HEK293 (cell line): ENCODE data around the gene SLC8A1.

Source experiments
- CTCF ChIA-PET: fragments of 350-600 bp; formaldehyde crosslinking; extraction: SDS; loops from one replicate; lab custom pipeline; 2021; ENCODE audit warnings: antibody characterized with exemption; lab: Yijun Ruan, JAX
- POLR2A ChIA-PET: fragments of 300-600 bp; formaldehyde crosslinking; extraction: SDS; loops from one replicate; lab custom pipeline; 2020; ENCODE audit warnings: antibody characterized with exemption, inconsistent platforms; lab: Yijun Ruan, JAX
- H3K27ac ChIP-seq: fragments of 200-500 bp; sonication (Bioruptor generic); 2 replicates; pipeline ENCODE4 v1.5.1; 2014; ENCODE audit warnings: low read depth, low read length, control low read depth, inconsistent platforms; ENCODE audit errors: extremely low read depth
- H3K36me3 ChIP-seq, 2 experiments: fragments of 200-500 bp in 1 of 2; sonication (Bioruptor generic) in 1 of 2; 1 replicate in 1 of 2; 2 replicates in 1 of 2; pipeline ENCODE4 v1.5.1; 2014 to 2017; ENCODE audit warnings: inconsistent platforms in 2 of 2, low read length in 2 of 2; ENCODE audit not compliant: control insufficient read depth in 2 of 2, insufficient read depth in 1 of 2
- H3K4me1 ChIP-seq: fragments of 200-500 bp; sonication (Bioruptor generic); 2 replicates; pipeline ENCODE4 v1.5.1; 2014; ENCODE audit warnings: mild to moderate bottlenecking, low read length, inconsistent platforms; ENCODE audit not compliant: control insufficient read depth, insufficient read depth
- H3K4me3 ChIP-seq: 2 replicates; pipeline ENCODE4 v1.5.1; 2011; ENCODE audit warnings: low read depth, mild to moderate bottlenecking, control low read depth, low read length, moderate library complexity
- H3K9me3 ChIP-seq: fragments of 200-500 bp; sonication (Bioruptor generic); 2 replicates; pipeline ENCODE4 v1.5.1; 2014; ENCODE audit warnings: low read depth, low read length, inconsistent platforms; ENCODE audit not compliant: control insufficient read depth, insufficient read depth
- EGR2 ChIP-seq: fragments of 450-650 bp; formaldehyde crosslinking; IDR thresholded peaks from 2 replicates; pipeline ENCODE4 v1.5.1; 2016; ENCODE audit warnings: low read depth, missing biosample characterization, missing genetic modification characterization
- HOXA7 ChIP-seq: sonication (generic); formaldehyde crosslinking; IDR thresholded peaks from 2 replicates; pipeline ENCODE4 v1.8.1; 2022; ENCODE audit warnings: missing genetic modification reagents, borderline replicate concordance
- IKZF3 ChIP-seq: fragments of 450-650 bp; IDR thresholded peaks from 2 replicates; pipeline ENCODE4 v1.5.0; 2018; ENCODE audit warnings: missing biosample characterization, mild to moderate bottlenecking, missing genetic modification characterization, moderate library complexity
- KLF1 ChIP-seq: fragments of 450-650 bp; formaldehyde crosslinking; IDR thresholded peaks from 2 replicates; pipeline ENCODE4 v1.5.1; 2016; ENCODE audit warnings: missing biosample characterization, missing genetic modification characterization
- SALL2 ChIP-seq: fragments of 450-650 bp; formaldehyde crosslinking; IDR thresholded peaks from 2 replicates; pipeline ENCODE4 v1.5.0; 2017; ENCODE audit warnings: missing biosample characterization, mild to moderate bottlenecking, missing genetic modification characterization, borderline replicate concordance
- SP2 ChIP-seq: fragments of 450-650 bp; formaldehyde crosslinking; IDR thresholded peaks from 2 replicates; pipeline ENCODE4 v1.5.1; 2016; ENCODE audit warnings: missing biosample characterization, missing genetic modification characterization
- ZNF112 ChIP-seq: fragments of 450-650 bp; formaldehyde crosslinking; IDR thresholded peaks from 2 replicates; pipeline ENCODE4 v1.5.0; 2017; ENCODE audit warnings: missing biosample characterization, missing genetic modification characterization
- ZNF16 ChIP-seq: fragments of 450-650 bp; formaldehyde crosslinking; IDR thresholded peaks from 2 replicates; pipeline ENCODE4 v1.5.1; 2016; ENCODE audit warnings: low read depth, missing biosample characterization, missing genetic modification characterization
- ZNF174 ChIP-seq: fragments of 450-650 bp; formaldehyde crosslinking; IDR thresholded peaks from 2 replicates; pipeline ENCODE4 v1.5.0; 2017; ENCODE audit warnings: missing biosample characterization, mild to moderate bottlenecking, missing genetic modification characterization
- ZNF24 ChIP-seq: fragments of 450-650 bp; formaldehyde crosslinking; IDR thresholded peaks from 2 replicates; pipeline ENCODE4 v1.5.1; 2016; ENCODE audit warnings: missing biosample characterization, missing genetic modification characterization
- ZNF266 ChIP-seq: fragments of 450-650 bp; formaldehyde crosslinking; IDR thresholded peaks from 2 replicates; pipeline ENCODE4 v1.5.1; 2016; ENCODE audit warnings: missing biosample characterization, missing genetic modification characterization, low read depth
- ZNF335 ChIP-seq: fragments of 450-650 bp; formaldehyde crosslinking; conservative IDR thresholded peaks from 2 replicates; pipeline ENCODE4 v1.5.1; 2016; ENCODE audit warnings: missing biosample characterization, missing genetic modification characterization
- ZNF391 ChIP-seq: fragments of 450-650 bp; formaldehyde crosslinking; IDR thresholded peaks from 2 replicates; pipeline ENCODE4 v1.5.1; 2016; ENCODE audit warnings: low read depth, missing biosample characterization, missing genetic modification characterization, borderline replicate concordance
- ZNF394 ChIP-seq: fragments of 450-650 bp; formaldehyde crosslinking; IDR thresholded peaks from 2 replicates; pipeline ENCODE4 v1.5.1; 2016; ENCODE audit warnings: missing biosample characterization, missing genetic modification characterization, mild to moderate bottlenecking, moderate library complexity, borderline replicate concordance
- ZNF560 ChIP-seq: fragments of 450-650 bp; formaldehyde crosslinking; IDR thresholded peaks from 2 replicates; pipeline ENCODE4 v1.5.1; 2017; ENCODE audit warnings: missing biosample characterization, missing genetic modification characterization, borderline replicate concordance
- ZNF561 ChIP-seq: fragments of 450-650 bp; IDR thresholded peaks from 2 replicates; pipeline ENCODE4 v1.5.1; 2018; ENCODE audit warnings: missing biosample characterization, missing genetic modification characterization, borderline replicate concordance
- ZNF600 ChIP-seq: fragments of 450-650 bp; formaldehyde crosslinking; IDR thresholded peaks from 2 replicates; pipeline ENCODE4 v1.5.1; 2016; ENCODE audit warnings: missing biosample characterization, missing genetic modification characterization
- ZNF670 ChIP-seq: fragments of 450-650 bp; formaldehyde crosslinking; IDR thresholded peaks from 2 replicates; pipeline ENCODE4 v1.5.1; 2016; ENCODE audit warnings: missing biosample characterization, missing genetic modification characterization, low read depth
- ZNF776 ChIP-seq: fragments of 450-650 bp; formaldehyde crosslinking; IDR thresholded peaks from 2 replicates; pipeline ENCODE4 v1.5.0; 2017; ENCODE audit warnings: missing biosample characterization, missing genetic modification characterization, borderline replicate concordance
- ZNF837 ChIP-seq: fragments of 450-650 bp; formaldehyde crosslinking; IDR thresholded peaks from 2 replicates; pipeline ENCODE4 v1.5.1; 2016; ENCODE audit warnings: missing biosample characterization, missing genetic modification characterization
- ZNF843 ChIP-seq: fragments of 450-650 bp; formaldehyde crosslinking; IDR thresholded peaks from 2 replicates; pipeline ENCODE4 v1.5.1; 2016; ENCODE audit warnings: missing biosample characterization, missing genetic modification characterization
- TF ChIP-seq, protein P1 (sequence below): fragments of 450-650 bp; formaldehyde crosslinking; IDR thresholded peaks from 2 replicates; pipeline ENCODE4 v1.5.1; 2016; ENCODE audit warnings: missing biosample characterization, missing genetic modification characterization

Gene SLC8A1

GRCh38 chr2:40352041-40352702, 99.7 kb downstream of the SLC8A1 start:
- no peak overlapping the region for H3K4me3 ChIP-seq
- no peaks in the 10 kb centered on the region for H3K4me1 ChIP-seq
- H3K36me3 ChIP-seq: no peaks in the 10 kb centered on the region
- TF ChIP-seq IKZF3 (tag by site-specific recombination) (no peak), ZNF837 (tag by site-specific recombination) (no peak), HOXA7 (CRISPR knock-in tag) (no peak), ZNF112 (tag by site-specific recombination) (no peak), SP2 (no peak)
- TF ChIP-seq, protein P1, sequence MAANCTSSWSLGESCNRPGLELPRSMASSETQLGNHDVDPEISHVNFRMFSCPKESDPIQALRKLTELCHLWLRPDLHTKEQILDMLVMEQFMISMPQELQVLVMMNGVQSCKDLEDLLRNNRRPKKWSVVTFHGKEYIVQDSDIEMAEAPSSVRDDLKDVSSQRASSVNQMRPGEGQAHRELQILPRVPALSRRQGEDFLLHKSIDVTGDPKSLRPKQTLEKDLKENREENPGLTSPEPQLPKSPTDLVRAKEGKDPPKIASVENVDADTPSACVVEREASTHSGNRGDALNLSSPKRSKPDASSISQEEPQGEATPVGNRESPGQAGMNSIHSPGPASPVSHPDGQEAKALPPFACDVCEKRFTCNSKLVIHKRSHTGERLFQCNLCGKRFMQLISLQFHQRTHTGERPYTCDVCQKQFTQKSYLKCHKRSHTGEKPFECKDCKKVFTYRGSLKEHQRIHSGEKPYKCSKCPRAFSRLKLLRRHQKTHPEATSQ (tag by site-specific recombination): no peak
- CTCF ChIA-PET: interaction anchor here (0.7 to 1.1 kb wide), 2 partner anchors 203 to 408 kb away, joined by 3 to 6 read pairs; no protein-coding TSS in a partner anchor
- no peaks in the 10 kb centered on the region for H3K9me3 ChIP-seq
- POLR2A ChIA-PET: no interaction called here
- no peak overlapping the region for H3K27ac ChIP-seq

DNA sequence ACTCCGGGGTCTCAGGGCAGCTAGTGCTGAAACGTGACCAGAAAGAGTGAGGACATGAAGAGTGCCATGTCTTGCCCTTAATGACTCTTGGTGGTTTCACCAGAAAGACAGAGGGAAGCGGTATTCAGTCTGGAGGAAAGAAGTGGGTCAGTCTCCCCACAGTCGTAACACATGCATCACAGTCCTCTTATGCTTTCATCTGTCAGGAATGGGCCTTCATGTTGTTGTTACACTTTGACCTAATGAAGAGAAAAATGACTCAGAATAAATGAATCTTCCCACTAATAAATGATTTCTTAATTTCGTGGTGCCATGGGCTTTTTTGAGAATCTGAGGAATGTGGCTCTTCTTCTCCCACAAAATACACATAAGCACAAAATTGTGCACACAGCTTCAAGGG, 103.2 kb downstream of the SLC8A1 start:
- ChIA-PET CTCF (no interaction called here), POLR2A (no interaction called here)
- Histone ChIP-seq H3K27ac (no peak overlapping the region), H3K4me1 (no peaks in the 10 kb centered on the region), H3K36me3 (no peaks in the 10 kb centered on the region), H3K4me3 (no peak overlapping the region), H3K9me3 (no peaks in the 10 kb centered on the region)
- TF ChIP-seq ZNF266: no peak
- TF ChIP-seq ZNF560 (tag by site-specific recombination): no peak
- TF ChIP-seq ZNF394: no peak
- TF ChIP-seq ZNF335 (tag by site-specific recombination): no peak
- no peak for TF ChIP-seq ZNF24
- TF ChIP-seq ZNF174 (tag by site-specific recombination): no peak
- TF ChIP-seq EGR2 (tag by site-specific recombination): no peak
- TF ChIP-seq ZNF561 (tag by site-specific recombination): no peak
- TF ChIP-seq ZNF16: no peak

DNA sequence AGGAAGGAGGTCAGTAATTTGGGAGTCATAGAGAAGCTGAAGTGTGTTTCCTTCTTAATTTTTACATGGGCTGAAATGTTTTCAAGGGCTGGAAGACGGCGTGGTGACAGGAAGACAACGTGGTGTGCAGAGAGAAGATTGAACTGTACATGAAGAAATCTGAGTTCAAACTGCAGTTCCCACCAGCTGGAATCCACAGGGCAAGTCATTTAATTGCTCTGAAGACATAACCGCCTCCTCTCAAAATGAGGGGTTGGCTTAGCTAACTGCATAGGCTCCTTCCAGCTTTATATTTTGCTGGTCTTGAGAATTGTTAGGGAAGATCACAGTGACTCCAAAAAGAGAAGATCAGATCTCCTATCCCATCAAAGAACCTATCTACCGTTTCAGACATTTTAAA, 103.9 kb downstream of the SLC8A1 start:
- ChIA-PET CTCF (no interaction called here), POLR2A (no interaction called here)
- TF ChIP-seq ZNF391 (tag by site-specific recombination) (no peak), KLF1 (tag by site-specific recombination) (no peak), ZNF776 (no peak), ZNF670 (tag by site-specific recombination) (no peak), ZNF843 (tag by site-specific recombination) (no peak), SALL2 (no peak), ZNF600 (tag by site-specific recombination) (no peak)
- Histone ChIP-seq H3K4me3 (no peak overlapping the region), H3K36me3 (no peaks in the 10 kb centered on the region), H3K9me3 (no peaks in the 10 kb centered on the region), H3K4me1 (no peaks in the 10 kb centered on the region), H3K27ac (no peak overlapping the region)
